GM23248 (cell line): Measurements from ENCODE around the gene CCDC92. TPM values are rescaled to one million over a fixed set of nuclear protein-coding genes. Genes with fewer than 3 reads are reported as not detected.

Experiments
- DNase-seq: peaks from one replicate; pipeline ENCODE4 v3.0.0-alpha.2; 2015
- H2AFZ ChIP-seq: fragments of 200-600 bp; sonication (generic); 2 replicates; pipeline ENCODE4 v1.6.1; 2016; ENCODE audit warnings: antibody characterized with exemption
- H3F3A ChIP-seq: fragments of 200-600 bp; sonication (generic); 2 replicates; pipeline ENCODE4 v1.6.1; 2016; ENCODE audit warnings: mild to moderate bottlenecking, antibody characterized with exemption, mixed run types; ENCODE audit not compliant: insufficient read depth
- H3K27ac ChIP-seq: fragments of 200-600 bp; sonication (generic); 2 replicates; pipeline ENCODE4 v1.5.1; 2016; ENCODE audit warnings: mild to moderate bottlenecking
- H3K27me3 ChIP-seq: fragments of 200-600 bp; sonication (generic); replicated peaks from 2 replicates; pipeline ENCODE4 v1.6.1; 2016; ENCODE audit warnings: mild to moderate bottlenecking; ENCODE audit not compliant: insufficient read depth
- H3K36me3 ChIP-seq: fragments of 200-600 bp; sonication (generic); 2 replicates; pipeline ENCODE4 v1.6.1; 2016; ENCODE audit warnings: low read depth, mild to moderate bottlenecking
- H3K4me1 ChIP-seq: fragments of 200-600 bp; sonication (generic); 2 replicates; pipeline ENCODE4 v1.6.1; 2016; ENCODE audit warnings: mild to moderate bottlenecking; ENCODE audit not compliant: insufficient read depth
- H3K4me2 ChIP-seq: fragments of 200-600 bp; sonication (generic); one replicate; pipeline ENCODE4 v1.6.1; 2016; ENCODE audit warnings: mild to moderate bottlenecking; ENCODE audit not compliant: unreplicated experiment
- H3K4me3 ChIP-seq: fragments of 200-600 bp; sonication (generic); 2 replicates; pipeline ENCODE4 v1.5.1; 2016; ENCODE audit warnings: mild to moderate bottlenecking
- H3K79me2 ChIP-seq: fragments of 200-600 bp; sonication (generic); 2 replicates; pipeline ENCODE4 v1.6.1; 2016; ENCODE audit warnings: mild to moderate bottlenecking; ENCODE audit not compliant: insufficient read depth
- H3K9ac ChIP-seq: fragments of 200-600 bp; sonication (generic); 2 replicates; pipeline ENCODE4 v1.6.1; 2016; ENCODE audit warnings: mild to moderate bottlenecking
- H3K9me2 ChIP-seq: fragments of 200-600 bp; sonication (generic); 2 replicates; pipeline ENCODE4 v1.6.1; 2016; ENCODE audit warnings: mixed run types, mild to moderate bottlenecking, moderate library complexity; ENCODE audit not compliant: insufficient read depth
- H3K9me3 ChIP-seq: fragments of 200-600 bp; sonication (generic); one replicate; pipeline ENCODE4 v1.6.1; 2017; ENCODE audit warnings: low read depth
- H4K20me1 ChIP-seq: fragments of 200-600 bp; sonication (generic); 2 replicates; pipeline ENCODE4 v1.6.0; 2016; ENCODE audit not compliant: insufficient read depth
- EZH2 ChIP-seq: fragments of 200-600 bp; sonication (generic); IDR thresholded peaks from 2 replicates; pipeline ENCODE4 v1.6.1; 2018; ENCODE audit warnings: antibody characterized with exemption, mild to moderate bottlenecking; ENCODE audit not compliant: insufficient read depth, poor library complexity, severe bottlenecking
- EZH2phosphoT487 ChIP-seq: fragments of 200-600 bp; sonication (generic); IDR thresholded peaks from 2 replicates; pipeline ENCODE4 v1.6.1; 2018; ENCODE audit warnings: antibody characterized with exemption, moderate library complexity, mild to moderate bottlenecking, low read depth; ENCODE audit not compliant: insufficient read depth
- WGBS, 2 experiments: methylation state at CpG; one replicate each; pipeline ENCODE4 v1.1.6; 2015 to 2017; ENCODE audit warnings: low lambda C conversion rate in 2 of 2, low coverage in 1 of 2; ENCODE audit errors: missing lambda C conversion rate in 2 of 2; 5-methylcytosine and 5-hydroxymethylcytosine counted together
- in situ Hi-C: fragments of 300-500 bp; cut with MboI; formaldehyde crosslinking; loops from 2 replicates; pipeline ENCODE4 v1.15.0; 2020
- polyA plus RNA-seq: library from polyadenylated mRNA; unstranded; fragments of >200 nt; fragmentation: Nextera tagmentation; extraction: Ambion mirVana; gene quantifications from 2 replicates; pipeline ENCODE4 v1.2.1, GENCODE V29; 2016
- total RNA-seq: library from RNA; depleted of rRNA; stranded (reverse); fragments of >200 nt; shearing (Covaris generic); gene quantifications from 2 replicates; pipeline ENCODE4 v1.2.3, GENCODE V29; 2014

CCDC92 gene
- total and polyA plus RNA-seq, 2 experiments from 2014 or later: 20.3 to 49.5 TPM

GRCh38 chr12:123962513-123962912, 10.1 kb downstream of the CCDC92 start:
- H2AFZ ChIP-seq: no peak overlapping the region
- peaks cover 57% of the 10 kb centered on the region for H3K79me2 ChIP-seq
- peaks cover 16% of the 10 kb centered on the region for H3F3A ChIP-seq
- no peak for DNase-seq
- no peak overlapping the region for H3K4me3 ChIP-seq
- H3K9ac ChIP-seq: no peak overlapping the region
- H4K20me1 ChIP-seq: peaks cover 5% of the 10 kb centered on the region; the same call in 1 of the 2 replicates
- in situ Hi-C loops: no loop called here
- no peak overlapping the region for H3K27ac ChIP-seq
- no peaks in the 10 kb centered on the region for H3K9me3 ChIP-seq
- TF ChIP-seq EZH2phosphoT487 (no peak), EZH2 (no peak)
- H3K36me3 ChIP-seq: no peaks in the 10 kb centered on the region
- no peaks in the 10 kb centered on the region for H3K27me3 ChIP-seq
- no peak overlapping the region for H3K4me2 ChIP-seq
- WGBS, 2 experiments: 85 to 86% methylated on average over 5 of the region's 5 CpGs
- H3K9me2 ChIP-seq: no peaks in the 10 kb centered on the region
- peaks cover 18% of the 10 kb centered on the region for H3K4me1 ChIP-seq

DNA sequence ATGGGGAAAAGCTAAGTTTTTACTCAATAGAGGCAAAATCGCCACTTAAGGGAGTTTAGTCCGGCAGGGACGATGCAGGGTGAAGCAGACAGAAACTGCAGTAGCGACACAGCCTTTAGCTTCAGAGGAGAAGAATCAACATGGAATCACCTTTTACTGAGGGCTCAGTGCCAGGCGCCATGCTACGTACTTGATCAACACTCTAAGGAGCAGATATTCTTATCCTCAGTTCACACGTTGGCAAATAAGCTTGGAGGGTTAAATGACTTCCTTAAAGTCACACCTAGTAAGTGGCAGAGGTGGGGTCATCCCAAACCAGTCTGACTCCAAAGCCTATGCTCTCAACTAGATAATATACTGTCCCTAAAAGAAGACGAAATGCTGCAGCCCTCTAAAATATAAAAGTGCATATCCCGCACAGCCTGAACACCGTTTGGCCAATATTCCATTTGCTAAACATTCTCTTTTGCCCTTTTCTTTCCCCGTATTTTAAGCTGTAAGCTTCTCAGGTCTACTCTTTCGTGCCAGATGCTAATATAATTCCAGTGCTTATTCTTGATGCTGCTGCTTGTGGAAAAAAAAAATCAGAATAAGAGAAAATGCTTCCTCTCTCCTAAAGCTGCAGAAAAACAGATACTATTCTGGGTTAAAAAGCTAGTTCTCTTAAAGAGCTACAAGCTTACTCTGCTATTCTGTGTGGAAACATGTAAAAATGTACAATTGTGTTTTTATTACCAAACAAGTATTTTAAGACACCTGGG, 10.9 kb downstream of the CCDC92 start:
- H3K79me2 ChIP-seq: peaks cover 50% of the 10 kb centered on the region
- WGBS, 2 experiments: 91 to 93% methylated on average over 12 of the region's 12 CpGs

GRCh38 chr12:123960856-123961255, 11.8 kb downstream of the CCDC92 start:
- H3K79me2 ChIP-seq: peaks cover 46% of the 10 kb centered on the region
- no peak for DNase-seq
- no peaks in the 10 kb centered on the region for H3K9me3 ChIP-seq
- peaks cover 1% of the 10 kb centered on the region; the same call in 1 of the 2 replicates for H3K4me1 ChIP-seq
- in situ Hi-C loops: no loop called here
- no peak overlapping the region for H3K4me3 ChIP-seq
- no peak for TF ChIP-seq EZH2
- no peak for TF ChIP-seq EZH2phosphoT487
- H3K9me2 ChIP-seq: no peaks in the 10 kb centered on the region
- no peak overlapping the region for H3K4me2 ChIP-seq
- H3K27me3 ChIP-seq: no peaks in the 10 kb centered on the region
- H2AFZ ChIP-seq: no peak overlapping the region
- WGBS, 2 experiments: 60 to 76% methylated on average over 4 of the region's 4 CpGs
- H3F3A ChIP-seq: peaks cover 2% of the 10 kb centered on the region
- H3K36me3 ChIP-seq: no peaks in the 10 kb centered on the region
- H3K9ac ChIP-seq: no peak overlapping the region
- H3K27ac ChIP-seq: no peak overlapping the region
- H4K20me1 ChIP-seq: no peaks in the 10 kb centered on the region

More for the DNA sequence above, 10.9 kb downstream of the CCDC92 start:
- Histone ChIP-seq H3K9me3 (no peaks in the 10 kb centered on the region), H3K9me2 (no peaks in the 10 kb centered on the region), H3K9ac (no peak overlapping the region), H4K20me1 (no peaks in the 10 kb centered on the region; the same call in 1 of the 2 replicates), H3F3A (peaks cover 9% of the 10 kb centered on the region), H3K36me3 (no peaks in the 10 kb centered on the region), H2AFZ (no peak overlapping the region), H3K4me1 (peaks cover 10% of the 10 kb centered on the region), H3K27me3 (no peaks in the 10 kb centered on the region), H3K4me3 (no peak overlapping the region), H3K4me2 (no peak overlapping the region), H3K27ac (no peak overlapping the region)
- TF ChIP-seq EZH2 (no peak), EZH2phosphoT487 (no peak)
- no peak for DNase-seq
- in situ Hi-C loops: no loop called here

DNA sequence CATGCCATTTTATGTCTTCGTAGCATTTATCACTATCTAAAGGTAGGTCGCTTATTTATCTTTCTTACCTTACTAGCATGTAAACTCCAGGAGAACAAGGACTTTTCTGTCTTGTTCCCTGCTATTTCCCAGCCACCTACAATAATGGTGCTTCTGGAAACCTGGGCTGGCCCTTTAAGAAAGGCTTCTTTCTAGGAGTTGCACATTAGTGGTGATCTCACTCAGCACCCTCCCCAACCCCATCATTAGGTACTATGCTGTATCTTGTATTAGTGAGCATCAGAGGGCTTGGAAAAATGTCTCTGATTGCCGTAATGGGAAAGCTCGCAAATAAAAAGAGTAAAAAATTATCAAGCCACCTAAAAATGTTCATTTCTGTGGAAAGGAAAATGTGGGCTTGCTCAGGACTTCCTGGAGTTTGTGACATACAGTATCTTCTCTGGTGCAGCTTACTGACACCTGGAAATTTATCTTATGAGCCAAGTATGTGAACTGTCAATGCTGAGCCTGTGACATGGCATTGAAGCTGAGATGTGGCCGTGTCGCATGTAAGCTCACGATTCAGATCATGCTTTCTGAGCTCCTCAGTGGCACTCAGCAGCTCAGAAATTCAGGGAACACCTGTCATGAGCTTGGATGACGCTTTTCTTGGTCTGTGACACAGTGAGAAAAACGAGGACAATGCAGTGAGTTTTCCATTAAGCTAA, 12.4 kb downstream of the CCDC92 start:
- 92 to 96% methylated on average over 9 of the region's 9 CpGs for WGBS, 2 experiments
- Histone ChIP-seq H3K36me3 (no peaks in the 10 kb centered on the region), H2AFZ (no peak overlapping the region), H4K20me1 (no peaks in the 10 kb centered on the region), H3K27ac (no peak overlapping the region), H3K9me3 (no peaks in the 10 kb centered on the region), H3K27me3 (no peaks in the 10 kb centered on the region), H3K4me2 (no peak overlapping the region), H3K79me2 (peaks cover 44% of the 10 kb centered on the region), H3K9me2 (no peaks in the 10 kb centered on the region), H3K4me3 (no peak overlapping the region), H3K9ac (no peak overlapping the region), H3K4me1 (no peaks in the 10 kb centered on the region), H3F3A (no peaks in the 10 kb centered on the region)
- TF ChIP-seq EZH2phosphoT487: no peak
- TF ChIP-seq EZH2: no peak
- in situ Hi-C loops: no loop called here
- no peak for DNase-seq
